Neural cell (in vitro differentiated cells): ENCODE results near the gene MTX3. TPM values are rescaled to one million over a fixed set of nuclear protein-coding genes. Genes with fewer than 3 reads are reported as not detected.

Experiments used
- H2AFZ ChIP-seq: fragments of 200-600, 300-800 bp; sonication (generic), shearing (Covaris generic); 2 replicates; pipeline ENCODE4 v1.6.0; 2014; ENCODE audit warnings: low read depth, mild to moderate bottlenecking, antibody characterized with exemption, low read length, moderate library complexity
- H3F3A ChIP-seq: fragments of 200-600 bp; shearing (Covaris generic); 2 replicates; pipeline ENCODE4 v1.6.1; 2016; ENCODE audit warnings: mild to moderate bottlenecking, moderate library complexity, mixed read lengths, antibody characterized with exemption, low read length; ENCODE audit not compliant: insufficient read depth, poor library complexity, severe bottlenecking
- H3K27ac ChIP-seq: fragments of 200-600, 300-800 bp; sonication (generic), shearing (Covaris generic); 2 replicates; pipeline ENCODE4 v1.5.1; 2014; ENCODE audit warnings: mild to moderate bottlenecking, low read length, moderate library complexity
- H3K27me3 ChIP-seq: fragments of 300-800, 200-600 bp; sonication (generic), shearing (Covaris generic); 2 replicates; pipeline ENCODE4 v1.6.0; 2014; ENCODE audit warnings: mild to moderate bottlenecking, low read depth, low read length, moderate library complexity; ENCODE audit not compliant: insufficient read depth
- H3K36me3 ChIP-seq: fragments of 300-800, 200-600 bp; sonication (generic), shearing (Covaris generic); 2 replicates; pipeline ENCODE4 v1.5.1; 2014; ENCODE audit warnings: mild to moderate bottlenecking, antibody characterized with exemption, low read length, moderate library complexity; ENCODE audit not compliant: insufficient read depth
- H3K4me2 ChIP-seq: fragments of 300-800, 200-600 bp; sonication (generic), shearing (Covaris generic); 2 replicates; pipeline ENCODE4 v1.6.0; 2014; ENCODE audit warnings: mild to moderate bottlenecking, low read length
- H3K4me3 ChIP-seq: fragments of 300-800, 200-600 bp; sonication (generic), shearing (Covaris generic); 2 replicates; pipeline ENCODE4 v1.5.1; 2014; ENCODE audit warnings: mild to moderate bottlenecking, low read length, moderate library complexity
- H3K79me2 ChIP-seq: fragments of 200-600 bp; shearing (Covaris generic); replicated peaks from 2 replicates; pipeline ENCODE4 v1.6.0; 2014; ENCODE audit warnings: mild to moderate bottlenecking, low read length, moderate library complexity; ENCODE audit not compliant: insufficient read depth
- H3K9ac ChIP-seq: fragments of 300-800, 200-600 bp; sonication (generic), shearing (Covaris generic); 2 replicates; pipeline ENCODE4 v1.6.1; 2016; ENCODE audit warnings: mild to moderate bottlenecking, low read length, mixed read lengths
- H3K9me2 ChIP-seq: fragments of 200-600 bp; shearing (Covaris generic); 2 replicates; pipeline ENCODE4 v1.6.1; 2016; ENCODE audit warnings: mild to moderate bottlenecking, low read length, mixed read lengths; ENCODE audit not compliant: insufficient read depth
- H3K9me3 ChIP-seq: fragments of 200-600, 300-800 bp; sonication (generic), shearing (Covaris generic); 2 replicates; pipeline ENCODE4 v1.6.1; 2016; ENCODE audit warnings: mild to moderate bottlenecking, mixed run types, low read length, moderate library complexity, mixed read lengths
- H4K20me1 ChIP-seq: fragments of 200-600 bp; shearing (Covaris generic); 2 replicates; pipeline ENCODE4 v1.6.1; 2016; ENCODE audit warnings: mild to moderate bottlenecking, mixed run types; ENCODE audit not compliant: insufficient read depth
- CTCF ChIP-seq: fragments of 450-650 bp; IDR thresholded peaks from 2 replicates; pipeline ENCODE4 v1.5.1; 2014; ENCODE audit warnings: antibody characterized with exemption, mild to moderate bottlenecking, moderate library complexity; ENCODE audit not compliant: poor library complexity, severe bottlenecking
- EP300 ChIP-seq: fragments of 450-650 bp; conservative IDR thresholded peaks from 2 replicates; pipeline ENCODE4 v1.6.1; 2014; ENCODE audit warnings: antibody characterized with exemption, mild to moderate bottlenecking, moderate library complexity; ENCODE audit not compliant: poor library complexity, severe bottlenecking
- EZH2 ChIP-seq: fragments of 200-600, 300-800 bp; shearing (Covaris generic), sonication (generic); IDR thresholded peaks from 2 replicates; pipeline ENCODE4 v1.6.1; 2014; ENCODE audit warnings: antibody characterized with exemption, low read length, borderline replicate concordance, mild to moderate bottlenecking; ENCODE audit not compliant: insufficient read depth, poor library complexity, severe bottlenecking
- MXI1 ChIP-seq: fragments of 450-650 bp; conservative IDR thresholded peaks from 2 replicates; pipeline ENCODE4 v1.6.1; 2014; ENCODE audit warnings: antibody characterized with exemption, mild to moderate bottlenecking; ENCODE audit not compliant: poor library complexity, severe bottlenecking
- POLR2AphosphoS5 ChIP-seq: IDR thresholded peaks from 2 replicates; pipeline ENCODE4 v1.6.1; 2012
- RAD21 ChIP-seq: fragments of 450-650 bp; conservative IDR thresholded peaks from 2 replicates; pipeline ENCODE4 v1.6.1; 2014; ENCODE audit warnings: antibody characterized with exemption, mild to moderate bottlenecking, moderate library complexity
- REST ChIP-seq: IDR thresholded peaks from 2 replicates; pipeline ENCODE4 v1.6.1; 2012; ENCODE audit warnings: borderline replicate concordance
- SMC3 ChIP-seq: fragments of 450-650 bp; conservative IDR thresholded peaks from 2 replicates; pipeline ENCODE4 v1.6.1; 2014; ENCODE audit warnings: antibody characterized with exemption, mild to moderate bottlenecking, moderate library complexity; ENCODE audit not compliant: poor library complexity
- TAF1 ChIP-seq: IDR thresholded peaks from 2 replicates; pipeline ENCODE4 v1.6.1; 2012; ENCODE audit warnings: low read depth
- polyA plus RNA-seq: library from polyadenylated mRNA; depleted of rRNA; stranded (reverse); fragments of >200 nt; gene quantifications from 2 replicates; pipeline ENCODE4 v1.2.3, GENCODE V29; 2014

MTX3 gene
- polyA plus RNA-seq, 1 donor from 2014 or later = 20.8 TPM

- Histone ChIP-seq H3K27ac (no peak overlapping the region), H3F3A (no peaks in the 10 kb centered on the region)
Measured at GRCh38 chr5:79973996-79974395, 17.1 kb downstream of the MTX3 start.

GRCh38 chr5:79973511-79973910 is 17.6 kb downstream of the MTX3 start:
- H3K27me3 ChIP-seq = no peaks in the 10 kb centered on the region
- no peak overlapping the region for H2AFZ ChIP-seq
- no peaks in the 10 kb centered on the region for H3K9me2 ChIP-seq
- no peaks in the 10 kb centered on the region for H3F3A ChIP-seq
- no peak for TF ChIP-seq SMC3
- H3K9ac ChIP-seq = no peak overlapping the region
- H3K9me3 ChIP-seq = no peaks in the 10 kb centered on the region
- H3K4me2 ChIP-seq = no peak overlapping the region
- H4K20me1 ChIP-seq = no peaks in the 10 kb centered on the region
- H3K4me3 ChIP-seq = no peak overlapping the region
- no peak overlapping the region for H3K27ac ChIP-seq
- H3K36me3 ChIP-seq = no peaks in the 10 kb centered on the region
- no peaks in the 10 kb centered on the region for H3K79me2 ChIP-seq

More at GRCh38 chr5:79973996-79974395, 17.1 kb downstream of the MTX3 start:
- no peaks in the 10 kb centered on the region for H3K9me2 ChIP-seq
- H3K36me3 ChIP-seq = no peaks in the 10 kb centered on the region
- H3K4me2 ChIP-seq = no peak overlapping the region
- no peaks in the 10 kb centered on the region for H4K20me1 ChIP-seq
- H3K9me3 ChIP-seq = no peaks in the 10 kb centered on the region
- no peak overlapping the region for H2AFZ ChIP-seq
- H3K9ac ChIP-seq = no peak overlapping the region
- H3K27me3 ChIP-seq = no peaks in the 10 kb centered on the region
- no peak overlapping the region for H3K4me3 ChIP-seq
- no peaks in the 10 kb centered on the region for H3K79me2 ChIP-seq
- no peak for TF ChIP-seq TAF1
- no peak for TF ChIP-seq SMC3
- TF ChIP-seq EP300 = no peak
- TF ChIP-seq POLR2AphosphoS5 = no peak
- no peak for TF ChIP-seq REST
- TF ChIP-seq EZH2 = no peak
- no peak for TF ChIP-seq RAD21
- TF ChIP-seq MXI1 = no peak
- no peak for TF ChIP-seq CTCF

- no peaks in the 10 kb centered on the region for H3K9me2 ChIP-seq
- TF ChIP-seq MXI1 (no peak), REST (no peak), EP300 (no peak), TAF1 (no peak), RAD21 (no peak), EZH2 (no peak), CTCF (no peak), SMC3 (no peak), POLR2AphosphoS5 (no peak)
- H3F3A ChIP-seq = no peaks in the 10 kb centered on the region
- no peaks in the 10 kb centered on the region for H3K79me2 ChIP-seq
- H4K20me1 ChIP-seq = no peaks in the 10 kb centered on the region
- H3K27ac ChIP-seq = no peak overlapping the region
- H3K36me3 ChIP-seq = no peaks in the 10 kb centered on the region
- no peaks in the 10 kb centered on the region for H3K9me3 ChIP-seq
- no peak overlapping the region for H3K9ac ChIP-seq
- H3K27me3 ChIP-seq = no peaks in the 10 kb centered on the region
- H3K4me2 ChIP-seq = no peak overlapping the region
- no peak overlapping the region for H3K4me3 ChIP-seq
- no peak overlapping the region for H2AFZ ChIP-seq
Measured at GRCh38 chr5:79971156-79971555, 19.9 kb downstream of the MTX3 start.
